H1 (cell line): ENCODE measurements around the gene USP20.

Source experiments
- ATF2 ChIP-seq: IDR thresholded peaks from 2 replicates; pipeline ENCODE4 v1.6.1; 2012; ENCODE audit warnings: low read length, inconsistent platforms
- ATF3 ChIP-seq: IDR thresholded peaks from 2 replicates; pipeline ENCODE4 v1.6.1; 2011; ENCODE audit warnings: low read depth, mild to moderate bottlenecking, low read length; ENCODE audit not compliant: insufficient read depth
- CHD2 ChIP-seq: IDR thresholded peaks from 2 replicates; pipeline ENCODE4 v1.6.1; 2012; ENCODE audit warnings: low read length, improper control_type of control experiment
- FOSL1 ChIP-seq: IDR thresholded peaks from 2 replicates; pipeline ENCODE4 v1.6.1; 2011; ENCODE audit warnings: mild to moderate bottlenecking, low read depth, low read length, moderate library complexity; ENCODE audit not compliant: insufficient read depth
- JUND ChIP-seq: IDR thresholded peaks from 2 replicates; pipeline ENCODE4 v1.6.1; 2011; ENCODE audit warnings: mild to moderate bottlenecking, improper control_type of control experiment, low read length
- MAFK ChIP-seq: IDR thresholded peaks from 2 replicates; pipeline ENCODE4 v1.6.1; 2012; ENCODE audit warnings: low read depth, mild to moderate bottlenecking, improper control_type of control experiment, low read length
- POLR2A ChIP-seq, 2 experiments: IDR thresholded peaks; 1 replicate in 1 of 2; 2 replicates in 1 of 2; pipeline ENCODE4 v1.6.1; 2011; ENCODE audit warnings: low read depth in 2 of 2, low read length in 2 of 2, mild to moderate bottlenecking in 2 of 2; ENCODE audit errors: control extremely low read depth in 1 of 2
- POLR2AphosphoS5 ChIP-seq: IDR thresholded peaks from 2 replicates; pipeline ENCODE4 v1.6.1; 2011; ENCODE audit warnings: low read depth, low read length
- SAP30 ChIP-seq: fragments of 300-600 bp; sonication (generic); IDR thresholded peaks from 2 replicates; pipeline ENCODE4 v1.7.1; 2012; ENCODE audit warnings: low read length, moderate library complexity, mild to moderate bottlenecking, inconsistent platforms; ENCODE audit not compliant: insufficient read depth, insufficient replicate concordance
- TCF12 ChIP-seq: IDR thresholded peaks from 2 replicates; pipeline ENCODE4 v1.6.1; 2011; ENCODE audit warnings: low read depth, mild to moderate bottlenecking, low read length
- YY1 ChIP-seq: IDR thresholded peaks from 2 replicates; pipeline ENCODE4 v1.6.1; 2011; ENCODE audit warnings: low read depth, mild to moderate bottlenecking, low read length
- TF ChIP-seq, protein P1 (sequence below), 3 experiments: IDR thresholded peaks; 1 replicate in 2 of 3; 2 replicates in 1 of 3; pipeline versions ENCODE4 v1.5.1 to v1.6.1; 2011; ENCODE audit warnings: low read length in 3 of 3, mild to moderate bottlenecking in 3 of 3, inconsistent platforms in 2 of 3, low read depth in 1 of 3, moderate library complexity in 1 of 3; ENCODE audit not compliant: insufficient read depth in 1 of 3; ENCODE audit errors: control extremely low read depth in 1 of 3

- TF ChIP-seq ATF2 (no peak), YY1 (no peak), CHD2 (no peak), MAFK (no peak), POLR2A (IDR thresholded peaks at IDR 0.05; ENCODE audit: control extremely low read depth in 1 of 2, low read depth in 2 of 2, low read length in 2 of 2) (no peak), SAP30 (no peak), FOSL1 (no peak), POLR2AphosphoS5 (no peak), ATF3 (no peak), TCF12 (no peak), JUND (no peak)
- TF ChIP-seq, protein P1, sequence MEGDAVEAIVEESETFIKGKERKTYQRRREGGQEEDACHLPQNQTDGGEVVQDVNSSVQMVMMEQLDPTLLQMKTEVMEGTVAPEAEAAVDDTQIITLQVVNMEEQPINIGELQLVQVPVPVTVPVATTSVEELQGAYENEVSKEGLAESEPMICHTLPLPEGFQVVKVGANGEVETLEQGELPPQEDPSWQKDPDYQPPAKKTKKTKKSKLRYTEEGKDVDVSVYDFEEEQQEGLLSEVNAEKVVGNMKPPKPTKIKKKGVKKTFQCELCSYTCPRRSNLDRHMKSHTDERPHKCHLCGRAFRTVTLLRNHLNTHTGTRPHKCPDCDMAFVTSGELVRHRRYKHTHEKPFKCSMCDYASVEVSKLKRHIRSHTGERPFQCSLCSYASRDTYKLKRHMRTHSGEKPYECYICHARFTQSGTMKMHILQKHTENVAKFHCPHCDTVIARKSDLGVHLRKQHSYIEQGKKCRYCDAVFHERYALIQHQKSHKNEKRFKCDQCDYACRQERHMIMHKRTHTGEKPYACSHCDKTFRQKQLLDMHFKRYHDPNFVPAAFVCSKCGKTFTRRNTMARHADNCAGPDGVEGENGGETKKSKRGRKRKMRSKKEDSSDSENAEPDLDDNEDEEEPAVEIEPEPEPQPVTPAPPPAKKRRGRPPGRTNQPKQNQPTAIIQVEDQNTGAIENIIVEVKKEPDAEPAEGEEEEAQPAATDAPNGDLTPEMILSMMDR (IDR thresholded peaks at IDR 0.05; ENCODE audit: control extremely low read depth in 1 of 3, insufficient read depth in 1 of 3, low read depth in 1 of 3, low read length in 3 of 3): no peak
These were observed 81.4 kb downstream of the USP20 start for GRCh38 chr9:129916707-129917106.
